ENCODE data around the gene BRD1.

BRD1 gene

GRCh38 chr22:49852898-49853894, 25.5 kb upstream of the BRD1 start, which contains the start of gene ZBED4:
TSS of gene ZBED4 (plus strand) at chr22:49853844. CDS start at chr22:49883663, 29,819 bp downstream.
- DNase-seq = peak; percentile 83 to 95

GRCh38 chr22:49852568-49852897, 24.9 kb upstream of the BRD1 start:
- DNase-seq = peak in 1 of 2 experiments; percentile 55

GRCh38 chr22:49850959-49851802, 23.5 kb upstream of the BRD1 start:
- no peak for DNase-seq

GRCh38 chr22:49850021-49850911, 22.6 kb upstream of the BRD1 start:
- DNase-seq = no peak

- DNase-seq = no peak
Measured at GRCh38 chr22:49849161-49850020, 21.7 kb upstream of the BRD1 start.

GRCh38 chr22:49848690-49849160, 21.1 kb upstream of the BRD1 start:
- no peak for DNase-seq

GRCh38 chr22:49847751-49848689, 20.3 kb upstream of the BRD1 start:
- no peak for DNase-seq

GRCh38 chr22:49845666-49846459, 18.2 kb upstream of the BRD1 start:
- DNase-seq = no peak

GRCh38 chr22:49845241-49845640, 17.6 kb upstream of the BRD1 start:
- DNase-seq = no peak

- no peak for DNase-seq
Measured at GRCh38 chr22:49838771-49839717, 11.4 kb upstream of the BRD1 start.

GRCh38 chr22:49833340-49834007, 5.8 kb upstream of the BRD1 start:
- DNase-seq = no peak

GRCh38 chr22:49829044-49829853, 1.6 kb upstream of the BRD1 start:
- no peak for DNase-seq

GRCh38 chr22:49828599-49828965, 909 bp upstream of the BRD1 start:
- no peak for DNase-seq

GRCh38 chr22:49827271-49827852, 311 bp downstream of the BRD1 start:
- peak in 1 of 2 experiments; percentile 21 for DNase-seq

- DNase-seq = peak in 1 of 2 experiments; percentile 15
Measured at GRCh38 chr22:49826603-49827270, 936 bp downstream of the BRD1 start.
